NCI-H82 treated with DMSO at 0.1 percent for 48 hours (cell line): ENCODE measurements around the gene GTPBP2.

Source experiments
- DNase-seq: peaks from one replicate; lab custom pipeline; 2025; ENCODE audit not compliant: unreplicated experiment; lab: John Stamatoyannopoulos, UW

Gene GTPBP2

DNA sequence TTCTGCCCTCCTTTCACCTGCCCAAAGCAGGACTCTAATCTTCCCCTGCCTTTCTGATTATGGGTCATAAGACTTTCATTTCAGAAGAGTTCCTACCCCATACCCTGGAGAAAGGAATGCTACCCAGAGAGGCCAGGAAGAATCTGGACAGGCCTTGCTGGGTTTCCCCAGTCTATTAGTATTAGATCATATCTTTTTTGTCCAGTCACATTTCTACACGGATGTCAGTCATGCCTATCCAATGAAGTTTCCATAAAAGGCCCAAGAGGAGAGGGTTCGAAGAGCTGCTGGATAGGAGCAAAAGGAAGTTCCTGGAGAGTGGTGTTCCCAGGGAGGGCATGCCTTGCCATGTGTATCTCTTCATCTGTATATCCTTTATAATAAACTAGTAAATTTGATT is 49.9 kb downstream of the GTPBP2 start:
- no peak for DNase-seq

DNA sequence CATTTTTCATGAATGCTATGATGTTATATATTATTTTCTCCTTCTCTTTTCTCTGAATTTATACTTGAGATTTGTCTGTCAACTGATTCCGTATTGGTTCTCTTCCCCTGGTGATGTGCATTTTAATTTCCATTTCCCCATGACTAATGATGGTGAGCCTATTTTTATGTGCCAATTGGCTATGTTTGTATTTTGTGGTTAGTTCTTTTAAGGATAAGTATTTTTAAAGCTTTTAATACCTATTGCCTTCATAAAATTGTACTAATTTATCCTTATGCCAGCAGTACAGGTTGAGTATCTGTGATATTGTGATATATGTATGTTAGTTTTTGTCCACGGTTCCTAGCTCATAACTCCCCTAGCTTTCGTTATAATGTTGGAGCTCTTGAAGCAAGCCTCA is 50.3 kb downstream of the GTPBP2 start:
- DNase-seq = no peak

DNA sequence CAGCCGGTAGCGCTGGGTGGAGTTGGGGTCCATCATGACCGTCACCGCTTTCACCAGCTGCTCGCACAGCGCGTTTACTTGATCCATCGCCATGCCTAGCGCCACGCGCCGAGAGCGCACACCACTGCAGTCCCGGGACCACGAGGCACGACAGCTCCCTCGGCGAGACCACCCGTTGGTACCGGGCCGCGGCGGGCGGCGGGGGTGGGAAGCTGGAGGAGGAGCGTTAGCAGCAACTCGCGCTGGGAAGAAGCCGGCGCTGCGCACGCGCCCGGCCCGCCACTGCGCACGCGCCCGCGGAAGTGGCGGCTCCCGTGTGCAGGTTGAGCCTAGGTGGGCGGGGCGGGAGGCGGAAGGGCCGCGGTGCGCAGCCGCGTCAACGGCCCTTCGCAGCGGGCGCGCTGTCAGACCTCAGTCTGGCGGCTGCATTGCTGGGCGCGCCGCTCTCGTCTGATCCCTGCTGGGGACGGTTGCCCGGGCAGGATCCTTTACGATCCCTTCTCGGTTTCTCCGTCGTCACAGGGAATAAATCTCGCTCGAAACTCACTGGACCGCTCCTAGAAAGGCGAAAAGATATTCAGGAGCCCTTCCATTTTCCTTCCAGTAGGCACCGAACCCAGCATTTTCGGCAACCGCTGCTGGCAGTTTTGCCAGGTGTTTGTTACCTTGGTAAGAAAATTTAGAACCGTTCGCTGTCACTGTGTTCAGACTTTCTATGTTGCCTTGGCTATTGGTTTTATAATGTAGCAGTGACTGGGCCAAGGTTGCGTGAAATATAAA is 53.1 kb downstream of the GTPBP2 start, which contains the start of the genes POLH and XPO5:
POLH (plus strand) TSS at position 414 of the 780 bp plus-strand sequence. CDS start 6,135 bp downstream, outside the sequence.
XPO5 (minus strand) TSS at position 267 of the 780 bp plus-strand sequence; CDS start at position 93, 174 bp downstream.
- DNase-seq = peak; percentile 85

DNA sequence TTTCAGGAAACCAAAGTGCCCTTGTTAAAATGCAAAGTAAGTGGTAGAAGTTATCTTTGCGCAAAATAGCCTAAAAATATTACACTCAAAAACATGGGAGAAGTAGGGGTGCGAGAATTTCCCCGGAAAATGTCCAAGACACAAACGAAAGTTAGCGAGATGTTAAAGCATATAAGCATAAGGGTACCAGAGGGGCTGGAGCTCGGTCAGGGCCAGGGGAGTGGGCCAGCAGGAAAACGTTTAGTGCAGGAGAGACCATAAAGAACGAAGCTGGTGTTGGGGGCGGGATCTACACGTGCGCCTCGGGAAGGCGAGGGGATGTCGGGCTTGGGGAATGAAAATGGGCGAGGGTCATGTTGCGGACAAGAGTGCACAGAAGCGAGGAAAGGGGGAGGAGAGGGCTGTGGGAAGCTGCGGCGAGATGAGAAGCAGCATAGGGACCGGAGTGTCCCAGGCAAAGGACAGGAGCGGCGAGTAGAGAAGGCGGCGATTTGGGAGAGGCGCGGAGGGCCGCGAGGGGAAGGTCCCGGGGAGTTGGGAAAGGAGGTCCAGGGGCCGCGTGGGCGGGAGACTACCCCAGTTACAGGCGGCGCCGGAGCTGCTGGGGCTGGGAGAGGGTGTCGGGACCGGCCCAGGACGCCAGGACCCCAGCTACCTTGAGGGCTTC is 53.8 kb downstream of the GTPBP2 start:
- peak; percentile 13 for DNase-seq

DNA sequence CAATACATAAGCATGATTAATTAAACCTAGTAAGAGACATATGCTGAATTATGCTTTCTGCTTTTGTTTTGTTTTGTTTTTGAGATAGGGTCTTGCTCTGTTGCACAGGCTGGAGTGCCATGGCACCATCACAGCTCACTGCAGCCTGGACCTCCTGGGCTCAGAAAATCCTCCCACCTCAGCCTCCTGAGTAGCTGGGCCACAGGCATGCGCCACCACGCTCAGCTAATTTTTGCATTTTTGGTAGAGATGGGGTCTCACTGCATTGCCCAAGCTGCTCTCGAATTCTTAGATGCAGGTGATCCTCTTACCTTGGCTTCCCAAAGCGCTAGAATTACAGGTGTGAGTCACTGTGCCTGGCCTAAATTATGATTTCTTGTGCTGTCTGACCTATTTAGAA is 57.0 kb downstream of the GTPBP2 start:
- no peak for DNase-seq

DNA sequence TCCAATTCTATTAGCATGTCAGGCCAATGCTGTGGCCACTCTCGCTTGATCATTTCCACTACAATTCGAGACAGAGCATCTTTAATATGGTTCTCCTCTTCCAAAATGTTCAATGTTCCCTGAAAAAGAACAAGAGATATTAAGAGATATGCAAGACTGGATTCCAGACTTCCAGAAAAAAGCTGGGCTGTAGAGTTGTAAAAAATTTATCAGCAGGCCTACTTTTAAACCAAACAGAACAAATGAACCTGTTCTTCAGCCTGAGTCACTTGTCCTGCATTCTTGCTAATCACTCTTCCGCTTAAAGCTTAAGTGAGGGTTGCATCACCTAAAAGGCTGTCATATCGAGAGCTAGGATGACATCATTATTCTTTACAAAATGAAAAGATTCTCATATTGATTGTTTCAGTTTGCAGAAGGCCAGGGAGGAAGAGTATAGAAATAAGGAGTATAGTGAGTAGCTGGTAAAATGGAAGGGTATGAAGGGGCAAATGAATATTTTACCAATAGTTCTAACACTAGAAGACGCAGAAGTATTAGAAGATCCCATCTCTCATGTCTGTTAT is 58.1 kb downstream of the GTPBP2 start:
- DNase-seq = no peak
